Hematopoietic multipotent progenitor cell treated with erythropoietin and hydrocortisone succinate and interleukin-3 and kit ligand, for 8 days (in vitro differentiated cells): ENCODE data around the gene DMXL2.

Experiments
- DNase-seq: peaks from one replicate; pipeline ENCODE4 v3.0.0-alpha.2; 2015

DMXL2 gene

DNA sequence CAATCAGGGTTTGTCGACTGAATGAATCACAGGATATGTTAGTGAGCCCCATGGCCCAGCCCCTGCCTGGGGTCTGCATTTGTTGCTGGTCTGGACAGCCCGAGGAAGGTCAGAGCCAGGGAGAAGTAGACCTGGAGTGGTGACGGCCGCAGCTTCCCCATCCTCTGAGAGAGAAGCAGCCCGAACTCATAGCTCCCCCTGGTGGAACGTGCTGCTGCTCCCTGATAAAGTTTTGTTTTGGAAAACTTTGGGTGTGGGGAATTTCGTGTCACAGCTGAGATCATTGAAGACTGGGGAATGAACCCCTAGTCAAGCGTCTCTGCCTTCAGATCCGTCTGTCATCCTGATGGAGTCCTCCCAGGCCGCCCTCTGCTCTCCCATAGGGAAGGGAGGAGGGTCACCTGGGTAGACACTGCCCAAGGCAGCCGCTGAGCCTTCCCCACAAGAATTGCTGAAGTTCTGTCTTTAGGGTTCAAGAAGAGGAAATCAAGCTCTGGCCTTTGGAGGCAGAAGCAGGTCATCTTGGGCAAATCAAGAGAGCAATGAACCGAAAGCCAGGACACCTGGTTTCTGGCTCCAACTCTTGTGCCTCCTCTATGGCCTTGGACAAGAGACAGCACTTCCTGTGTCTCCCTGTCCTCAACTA, 220.6 kb downstream of the DMXL2 start:
- peak; percentile 27 for DNase-seq

DNA sequence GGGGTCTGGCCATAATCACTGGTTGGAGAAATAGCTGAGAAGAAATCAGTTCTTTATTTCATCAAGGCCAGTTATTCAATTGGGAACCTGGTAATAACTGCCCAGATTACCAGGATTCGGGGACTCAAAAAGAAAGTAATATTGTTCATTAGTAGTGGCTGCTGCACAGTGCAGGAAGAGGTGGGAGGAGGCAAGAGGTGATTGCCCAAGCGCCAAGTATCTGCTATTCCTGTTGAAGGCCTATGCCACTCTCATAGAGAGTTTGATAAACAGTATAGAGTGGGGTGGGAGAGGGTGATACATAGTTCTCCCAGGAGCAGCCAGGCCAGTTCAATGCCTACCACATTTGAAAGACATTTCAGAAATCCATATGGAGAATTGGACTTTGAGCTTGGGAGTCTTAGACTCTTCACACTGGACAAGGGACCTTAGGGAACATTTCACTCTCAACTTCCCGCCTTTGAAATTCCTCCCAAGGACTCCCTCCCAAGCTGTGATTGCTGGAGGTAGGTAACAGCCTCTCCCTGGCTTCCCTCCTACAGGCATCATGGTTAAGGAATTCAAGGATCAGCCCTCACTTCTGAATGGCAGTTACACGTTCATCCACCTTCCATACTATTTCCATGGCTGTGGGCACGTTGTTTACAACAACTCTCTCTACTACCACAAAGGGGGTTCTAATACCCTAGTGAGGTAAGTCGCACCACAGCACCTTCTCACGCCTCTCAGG, 221.4 kb downstream of the DMXL2 start:
- no peak for DNase-seq

DNA sequence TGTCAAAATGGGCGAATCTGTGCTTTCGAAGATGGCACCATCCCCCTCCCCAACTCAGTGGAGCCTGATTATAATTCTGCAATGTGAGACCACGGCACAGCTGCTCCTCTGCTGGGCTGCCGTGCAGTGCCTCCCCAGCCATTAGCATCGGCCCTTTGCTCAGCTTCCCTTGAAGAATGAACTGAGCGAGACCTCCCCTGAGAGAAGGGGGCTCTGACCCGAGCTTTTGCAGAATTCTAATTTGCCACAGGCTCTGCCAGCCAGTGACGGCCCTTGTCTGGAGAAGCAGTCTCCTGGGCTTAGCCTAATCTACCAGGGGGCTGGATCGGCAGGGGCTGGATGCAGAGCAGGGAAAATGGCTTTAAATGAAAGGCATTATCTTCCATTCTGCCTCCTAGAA, 223.9 kb downstream of the DMXL2 start:
- DNase-seq: no peak
